Hypothalamus (tissue), 51 donors: ENCODE data around the gene PCSK2.
A peak's percentile ranks its signal among the peaks of the same experiment; 100 is the strongest.

Experiments used
- DNase-seq, 51 donors: peaks; one replicate each; lab custom pipeline; 2025; lab: John Stamatoyannopoulos, UW

The PCSK2 gene

GRCh38 chr20:17500826-17501225 is 274.0 kb downstream of the PCSK2 start:
- no peak for DNase-seq

DNA sequence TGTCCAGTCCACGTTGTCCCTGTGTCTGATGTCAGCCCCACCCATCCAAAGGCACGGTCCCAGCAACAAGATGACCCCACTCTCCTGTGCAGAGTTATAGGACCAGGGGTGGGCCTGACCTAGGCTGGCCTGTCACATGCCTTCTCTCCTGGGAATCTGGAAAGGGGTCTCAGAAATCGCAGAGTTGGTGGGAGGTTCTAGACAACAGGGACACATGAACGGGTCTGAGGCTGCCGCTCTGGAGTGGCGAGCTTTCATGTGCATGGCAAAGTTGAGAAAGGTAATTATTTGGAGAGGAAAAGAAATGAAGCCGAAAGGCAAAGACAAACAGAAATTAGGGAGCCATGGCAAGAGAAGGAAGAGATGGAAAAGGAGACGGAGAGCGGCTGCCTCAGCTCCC is 274.9 kb downstream of the PCSK2 start:
- no peak for DNase-seq

- DNase-seq, result no peak
Measured at GRCh38 chr20:17502105-17502504, 275.3 kb downstream of the PCSK2 start.

GRCh38 chr20:17503301-17504065 is 276.6 kb downstream of the PCSK2 start:
- no peak for DNase-seq

- DNase-seq, result peak in 1 of 51 donors; percentile 7
Measured at GRCh38 chr20:17504066-17504897, 277.4 kb downstream of the PCSK2 start.

DNA sequence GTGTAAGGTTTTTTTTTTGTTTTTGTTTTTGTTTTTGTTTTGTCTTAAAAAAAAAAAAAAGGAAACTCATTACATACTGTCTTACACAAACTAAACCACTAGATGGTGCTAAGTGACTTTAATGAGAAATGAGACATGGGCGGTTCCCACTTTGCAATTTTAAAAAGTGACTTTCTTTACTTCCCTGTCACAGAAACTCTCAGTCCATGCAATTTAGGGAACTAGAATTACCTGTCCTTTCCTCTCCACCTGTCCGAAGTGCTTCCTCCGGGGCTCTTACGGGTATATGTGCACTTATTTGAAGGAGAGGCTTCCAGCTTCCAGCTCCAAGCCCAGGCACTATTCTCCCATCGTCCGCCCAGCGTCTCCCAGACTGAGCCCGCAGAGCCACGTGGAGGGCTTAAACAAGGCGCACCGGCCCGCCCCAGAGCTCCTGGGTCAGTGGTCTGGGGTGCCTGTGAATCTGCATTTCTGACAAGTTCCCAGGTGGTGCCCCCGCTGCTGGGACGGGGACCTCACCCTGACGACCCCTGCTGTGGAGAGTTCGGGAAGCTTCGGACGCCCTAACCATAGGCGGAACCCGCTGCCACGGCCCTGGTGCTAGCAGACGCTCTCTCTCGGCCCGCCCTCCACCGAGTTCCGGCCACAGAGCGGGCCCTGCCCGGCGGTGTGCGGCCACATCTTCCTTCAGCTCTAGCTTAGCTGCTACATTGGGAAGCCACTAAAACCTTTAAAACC is 278.2 kb downstream of the PCSK2 start:
- peak in 21 of 51 donors; percentile 9 to 67 (median 27) for DNase-seq

- peak in 1 of 51 donors; percentile 5 for DNase-seq
Measured at GRCh38 chr20:17505636-17506517, 279.0 kb downstream of the PCSK2 start.

DNA sequence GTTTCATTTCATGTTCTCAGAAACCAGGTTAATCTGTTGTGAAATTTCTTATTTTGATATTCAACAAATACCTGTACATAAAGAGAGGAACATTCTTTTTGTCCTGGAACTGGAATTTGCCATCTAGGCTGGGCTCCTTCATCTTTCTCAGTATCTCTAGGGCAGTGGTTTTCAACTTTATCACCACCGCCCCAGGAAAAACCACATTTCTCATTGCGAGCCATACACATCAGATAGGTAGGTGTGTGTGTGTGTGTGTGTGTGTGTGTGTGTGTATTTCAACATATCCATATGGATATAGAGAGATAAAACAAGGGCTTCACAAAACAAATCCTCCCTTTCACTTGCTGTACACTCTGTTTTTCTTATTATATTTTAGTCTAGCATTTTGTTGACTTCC is 280.2 kb downstream of the PCSK2 start:
- no peak for DNase-seq

DNA sequence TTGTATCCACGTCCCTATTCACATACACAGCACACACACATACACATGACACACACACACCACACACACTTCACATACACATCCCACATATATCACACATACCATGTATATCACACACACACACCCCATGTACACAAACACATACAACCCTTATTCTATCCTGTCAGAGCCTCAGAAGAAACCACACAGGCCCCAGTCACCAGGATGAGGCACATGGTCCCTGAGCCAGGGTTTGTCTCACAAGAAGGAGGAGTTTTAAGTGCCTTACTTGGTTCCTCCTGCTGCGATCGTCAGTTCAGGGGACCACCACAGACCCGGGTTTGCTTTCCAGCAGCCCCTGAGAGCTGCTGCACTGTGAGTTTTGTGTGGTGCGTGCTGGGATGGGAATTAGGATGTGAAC is 280.7 kb downstream of the PCSK2 start:
- no peak for DNase-seq

GRCh38 chr20:17508756-17509155 is 281.9 kb downstream of the PCSK2 start:
- no peak for DNase-seq

DNA sequence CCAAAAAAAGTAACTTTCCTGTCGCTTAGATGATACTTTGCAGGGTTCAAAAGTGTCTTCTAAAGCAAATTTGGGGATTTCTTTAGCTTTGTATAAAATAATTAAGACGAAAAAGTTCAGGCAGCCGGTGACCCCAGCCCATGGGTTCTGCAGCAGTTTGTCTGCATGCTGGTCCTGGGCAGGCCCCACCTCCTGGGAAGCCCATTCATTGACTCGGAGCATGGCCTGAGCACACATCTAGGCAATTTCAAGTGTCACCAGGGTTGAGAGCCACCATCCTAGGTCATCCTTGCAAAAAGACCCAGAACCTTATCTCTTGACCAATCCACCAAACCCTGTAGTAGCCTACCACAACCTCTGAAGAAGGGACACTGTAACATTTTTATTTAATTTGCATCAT is 283.7 kb downstream of the PCSK2 start:
- DNase-seq, result no peak

- DNase-seq, result no peak
Measured at GRCh38 chr20:17511401-17511800, 284.6 kb downstream of the PCSK2 start.

DNA sequence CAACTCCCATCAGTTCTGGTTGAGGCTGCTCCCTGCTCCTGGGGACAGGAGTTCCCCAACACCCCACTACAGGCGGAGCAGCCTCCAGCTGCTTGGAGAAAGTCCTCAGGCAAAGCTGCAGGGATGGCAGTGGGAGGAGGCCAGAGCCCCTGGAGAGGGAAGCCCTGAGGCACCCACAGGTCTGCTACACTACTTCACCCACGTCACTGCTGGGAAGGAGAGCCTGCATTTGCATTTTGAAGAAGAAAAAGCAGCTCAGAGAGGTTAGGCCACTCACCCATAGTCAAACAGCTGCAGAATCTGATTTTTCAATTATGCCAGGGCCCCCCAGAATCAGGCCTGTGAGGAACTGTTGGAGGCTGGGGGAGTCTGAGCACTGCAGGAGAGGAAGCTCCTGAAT is 287.1 kb downstream of the PCSK2 start:
- no peak for DNase-seq

DNA sequence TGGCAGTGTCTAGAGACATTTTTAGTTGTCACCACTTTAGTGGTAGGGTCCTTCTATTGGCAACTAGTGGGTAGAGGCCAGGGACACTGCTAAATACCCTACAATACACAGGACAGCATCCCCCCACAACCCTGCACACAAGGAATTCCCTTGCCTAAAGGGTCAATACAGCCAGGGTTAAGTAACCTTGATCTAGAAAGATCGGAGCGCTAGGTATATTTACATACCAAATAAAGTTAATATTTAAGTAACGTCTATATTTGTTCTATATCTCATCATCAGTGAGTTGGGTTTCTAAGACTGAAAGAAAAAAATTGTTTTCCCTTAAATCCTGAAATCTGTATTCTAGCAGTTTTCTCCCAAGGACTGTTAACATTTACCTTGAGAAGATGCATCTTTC is 288.2 kb downstream of the PCSK2 start:
- no peak for DNase-seq

DNA sequence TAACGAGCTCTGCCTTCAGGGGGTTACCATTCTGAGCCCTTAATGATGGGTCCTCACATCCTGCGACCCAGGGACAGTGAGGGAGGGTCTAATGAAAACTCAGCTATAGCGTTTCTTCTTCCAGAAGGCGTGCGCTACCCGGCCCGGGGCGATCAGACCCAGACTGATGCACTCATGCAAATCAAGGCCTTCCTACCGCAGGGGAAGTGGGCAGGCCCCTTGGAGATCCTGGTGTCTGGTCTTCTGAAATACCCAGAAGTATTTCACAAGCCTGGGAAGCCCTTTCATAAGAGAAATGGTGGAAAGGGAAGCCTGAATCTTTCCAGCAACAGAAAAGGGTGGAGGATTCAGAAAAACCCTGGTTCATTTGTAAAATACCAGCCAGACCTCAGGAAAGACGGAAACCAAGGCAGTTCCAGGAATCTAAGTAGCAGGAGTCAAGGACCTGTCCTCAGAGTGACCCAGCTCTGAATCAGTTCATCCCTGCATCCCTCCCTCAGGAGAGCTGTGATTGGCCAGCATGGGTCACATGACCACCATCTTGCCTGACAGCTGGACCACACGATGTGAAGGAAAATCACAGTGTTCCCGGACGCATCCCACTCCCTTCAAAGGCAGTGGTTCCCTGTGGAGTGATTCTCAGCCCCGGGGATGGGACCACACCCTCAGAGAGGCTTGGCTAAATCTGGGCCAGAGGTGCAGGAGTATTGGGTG is 291.7 kb downstream of the PCSK2 start:
- peak in 17 of 51 donors; percentile 2 to 35 (median 11) for DNase-seq

DNA sequence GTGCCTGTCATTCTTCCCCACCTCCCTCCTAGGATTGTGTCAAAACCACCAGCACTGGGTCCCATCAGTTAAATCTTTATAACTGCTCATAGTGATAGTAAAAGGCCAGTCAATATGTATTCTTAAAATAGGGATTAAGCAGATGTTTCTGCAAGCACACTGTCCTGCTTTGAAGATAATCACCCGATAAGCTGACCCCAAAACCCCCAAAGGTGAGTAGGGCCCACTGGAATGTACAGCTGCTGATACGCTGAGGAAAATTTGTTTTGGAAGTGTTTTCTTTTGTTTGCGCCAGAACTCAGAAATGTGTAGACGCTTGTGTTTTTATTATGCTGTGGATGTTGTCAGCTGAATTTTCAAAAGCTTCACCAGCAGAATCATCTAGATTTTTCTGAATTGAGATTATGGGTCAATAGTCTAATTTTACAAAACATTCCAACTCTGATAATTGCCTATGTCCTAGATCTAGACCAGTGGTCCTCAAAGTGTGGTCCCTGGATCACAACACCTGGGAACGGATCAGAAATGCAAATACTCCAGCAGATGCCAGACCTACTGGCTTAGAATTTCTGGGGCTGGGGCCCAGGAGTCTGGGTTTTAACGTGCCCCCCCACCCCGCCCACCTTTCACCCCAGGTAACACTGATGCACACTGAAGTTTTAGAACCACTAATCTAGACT is 292.9 kb downstream of the PCSK2 start:
- DNase-seq, result no peak

GRCh38 chr20:17520583-17520982 is 293.7 kb downstream of the PCSK2 start:
- no peak for DNase-seq

DNA sequence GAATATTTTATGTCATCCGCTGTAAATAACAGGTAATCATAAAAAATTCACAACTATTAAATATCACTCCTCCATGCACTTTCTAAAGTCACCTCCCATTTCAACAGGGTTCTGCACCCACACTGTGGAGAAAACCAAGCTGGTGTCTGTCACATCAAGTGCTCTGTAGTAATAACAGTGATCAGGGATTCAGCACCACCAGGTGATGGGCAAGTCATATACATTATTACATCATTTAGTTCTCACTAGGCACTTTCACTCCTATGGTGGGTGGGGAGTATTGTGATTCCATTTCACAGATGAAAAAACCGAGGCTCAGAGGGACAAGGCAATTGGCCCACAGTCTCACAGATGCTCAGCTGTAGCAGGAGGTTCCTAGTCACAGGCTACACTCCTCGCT is 295.7 kb downstream of the PCSK2 start:
- no peak for DNase-seq

GRCh38 chr20:17523326-17523725 is 296.5 kb downstream of the PCSK2 start:
- no peak for DNase-seq
